ENCODE results near the gene ISL1.

DNA sequence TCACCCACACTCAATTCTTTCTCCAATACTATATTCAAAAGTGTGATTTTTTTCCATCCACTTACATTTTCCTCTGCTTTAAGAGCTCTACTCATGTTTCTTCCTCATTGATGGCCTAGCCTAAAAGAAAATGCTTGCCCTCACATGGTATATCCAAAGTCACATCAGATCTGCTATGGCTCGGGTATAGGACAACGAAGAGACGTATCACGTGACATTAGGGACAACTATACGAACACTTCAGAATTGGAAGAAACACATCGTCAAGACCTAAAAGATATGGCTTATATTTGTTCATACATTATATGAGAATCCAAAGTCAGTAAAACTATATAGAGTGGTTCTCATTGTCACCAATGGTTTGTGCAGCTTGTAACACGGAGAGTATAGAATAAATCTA is 8.2 kb upstream of the ISL1 start:
- TF ChIP-seq, protein P1, sequence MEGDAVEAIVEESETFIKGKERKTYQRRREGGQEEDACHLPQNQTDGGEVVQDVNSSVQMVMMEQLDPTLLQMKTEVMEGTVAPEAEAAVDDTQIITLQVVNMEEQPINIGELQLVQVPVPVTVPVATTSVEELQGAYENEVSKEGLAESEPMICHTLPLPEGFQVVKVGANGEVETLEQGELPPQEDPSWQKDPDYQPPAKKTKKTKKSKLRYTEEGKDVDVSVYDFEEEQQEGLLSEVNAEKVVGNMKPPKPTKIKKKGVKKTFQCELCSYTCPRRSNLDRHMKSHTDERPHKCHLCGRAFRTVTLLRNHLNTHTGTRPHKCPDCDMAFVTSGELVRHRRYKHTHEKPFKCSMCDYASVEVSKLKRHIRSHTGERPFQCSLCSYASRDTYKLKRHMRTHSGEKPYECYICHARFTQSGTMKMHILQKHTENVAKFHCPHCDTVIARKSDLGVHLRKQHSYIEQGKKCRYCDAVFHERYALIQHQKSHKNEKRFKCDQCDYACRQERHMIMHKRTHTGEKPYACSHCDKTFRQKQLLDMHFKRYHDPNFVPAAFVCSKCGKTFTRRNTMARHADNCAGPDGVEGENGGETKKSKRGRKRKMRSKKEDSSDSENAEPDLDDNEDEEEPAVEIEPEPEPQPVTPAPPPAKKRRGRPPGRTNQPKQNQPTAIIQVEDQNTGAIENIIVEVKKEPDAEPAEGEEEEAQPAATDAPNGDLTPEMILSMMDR (IDR thresholded peaks at IDR 0.05) = no peak
- TF ChIP-seq POLR2A (IDR thresholded peaks at IDR 0.05) = no peak

Data from body of pancreas (tissue), 4 donors.